ENCODE results near the gene PNCK.

PNCK gene

GRCh38 chrX:153625271-153626024 lies 48.2 kb downstream of the PNCK start:
- no peak for DNase-seq

DNA sequence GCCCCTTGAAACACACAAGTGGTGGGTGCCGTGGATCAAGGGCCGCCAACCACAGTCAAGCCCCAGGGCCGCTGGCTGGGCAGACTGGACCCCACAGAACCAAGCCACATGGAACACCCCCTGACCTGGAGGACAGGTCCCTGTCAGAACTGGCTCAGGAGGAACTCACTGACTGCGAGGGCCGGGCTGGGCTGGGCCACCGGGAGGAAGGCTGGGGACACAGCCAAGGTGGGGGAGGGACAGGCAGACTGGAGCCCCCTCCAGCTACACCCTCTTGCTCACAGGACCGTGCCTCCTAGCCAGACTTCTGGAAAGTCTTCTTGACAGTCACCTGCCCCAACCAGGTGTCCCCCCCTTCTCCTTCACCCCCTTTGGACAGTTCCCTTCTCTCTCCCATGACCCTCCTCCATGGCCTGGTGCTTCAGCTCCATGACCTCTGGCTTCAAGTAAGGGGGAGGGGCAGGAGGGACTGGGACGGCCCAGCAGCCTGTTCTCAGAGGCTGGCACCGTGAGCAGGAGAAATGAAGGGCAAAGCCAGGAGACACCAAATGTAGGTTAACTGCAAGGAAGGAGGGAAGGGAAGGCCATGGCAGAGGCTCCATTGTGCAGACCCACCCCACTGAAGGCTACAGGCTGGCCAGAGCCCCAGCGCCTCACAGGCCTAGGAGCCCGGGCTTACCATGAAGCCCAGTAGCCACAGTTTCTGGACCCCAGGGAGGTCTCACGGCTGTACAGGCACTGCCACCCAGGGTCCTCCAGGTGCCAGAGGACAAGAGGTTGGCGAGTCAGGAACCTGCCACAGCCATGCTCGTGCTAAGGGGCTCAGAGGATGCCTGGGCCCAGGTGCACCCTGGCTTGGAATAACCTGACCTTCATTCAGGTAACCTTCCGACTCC lies 49.2 kb downstream of the PNCK start:
- DNase-seq: no peak

DNA sequence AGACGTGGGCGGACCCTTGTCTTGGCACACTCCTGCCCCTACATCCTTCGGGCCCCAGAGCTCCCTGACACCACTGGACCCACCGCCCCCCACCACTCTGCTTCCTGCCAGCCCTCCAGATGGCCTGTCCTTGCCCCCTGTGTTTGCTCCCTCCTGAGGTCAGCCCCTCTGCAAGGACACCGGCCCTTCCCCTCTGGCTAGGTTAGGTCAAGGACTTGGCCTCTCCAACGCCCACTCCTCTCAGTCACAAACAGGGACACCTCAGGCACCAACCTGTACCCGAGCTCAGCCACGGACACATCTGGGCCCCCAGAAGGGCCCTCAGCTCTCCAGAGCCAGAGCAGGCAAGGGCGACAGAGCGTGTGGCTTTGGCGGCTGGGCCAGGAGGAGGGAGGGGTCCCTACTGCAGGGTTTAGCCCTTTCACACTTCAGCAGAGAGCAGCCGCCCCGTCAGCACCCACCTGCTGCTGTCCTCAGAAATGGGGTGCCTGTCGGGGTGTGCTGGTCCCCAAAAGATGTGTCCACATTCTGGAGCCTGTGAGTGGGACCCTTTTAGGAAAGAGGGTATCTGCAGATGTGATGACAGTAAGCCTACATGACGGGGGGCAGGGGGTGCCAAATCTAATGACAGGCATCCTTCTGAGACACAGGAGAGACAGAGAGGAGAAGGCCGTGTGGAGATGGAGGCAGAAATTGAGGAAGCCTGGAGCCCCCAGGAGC lies 50.1 kb downstream of the PNCK start:
- DNase-seq: no peak

GRCh38 chrX:153622661-153623309 lies 50.8 kb downstream of the PNCK start:
- no peak for DNase-seq

GRCh38 chrX:153621949-153622598 lies 51.5 kb downstream of the PNCK start:
- no peak for DNase-seq

DNA sequence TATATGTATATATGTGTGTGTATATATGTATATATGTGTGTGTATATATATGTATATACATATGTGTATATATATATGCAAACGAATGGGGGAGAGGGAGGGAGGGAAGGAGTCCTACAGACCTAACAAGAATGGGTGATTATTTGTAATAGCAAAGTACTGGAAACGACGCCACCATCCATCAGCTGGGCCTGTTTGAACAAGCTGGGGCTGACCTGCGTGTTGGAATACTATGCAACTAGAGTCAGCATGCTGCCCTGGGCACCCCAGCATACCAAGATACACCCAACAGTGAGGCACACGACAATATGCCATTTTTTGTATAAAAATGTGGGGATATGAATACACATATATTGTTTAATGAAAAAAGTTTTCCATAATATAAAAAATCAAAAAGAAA lies 53.0 kb downstream of the PNCK start:
- no peak for DNase-seq
